Measurements from ENCODE around the gene ATP13A1. TPM values are rescaled to one million over a fixed set of nuclear protein-coding genes. Genes with fewer than 3 reads are reported as not detected.
"Not testable (repeated sequence)": the region's sequence is repeated elsewhere in the genome, so short reads cannot be mapped to it uniquely, and the experiment has no call there.

The ATP13A1 gene
- total RNA-seq, 2 donors from 2014 or later: 38.7 to 570 TPM

- TF ChIP-seq POLR2A (IDR thresholded peaks at IDR 0.05) (no peak), CTCF (IDR thresholded peaks at IDR 0.05) (no peak)
- H3K4me1 ChIP-seq: peaks cover 9% of the 10 kb centered on the region
- no peaks in the 10 kb centered on the region for H3K36me3 ChIP-seq (replicated peaks in 1 of 2; ENCODE audit: insufficient read depth in 1 of 2, low read depth in 2 of 2)
- intact Hi-C loops (cut with DNase I): no loop called here
- H3K9me3 ChIP-seq: no peaks in the 10 kb centered on the region
- H3K27me3 ChIP-seq: no peaks in the 10 kb centered on the region
- DNase-seq (no peak), ATAC-seq (no peak)
- no peak overlapping the region for H3K27ac ChIP-seq
- WGBS, 2 donors: 77 to 84% methylated on average over 4 of the region's 4 CpGs
- H3K4me3 ChIP-seq: no peak overlapping the region
These were observed 50.0 kb downstream of the ATP13A1 start for GRCh38 chr19:19613506-19613905.

- Histone ChIP-seq H3K36me3 (replicated peaks in 1 of 2; ENCODE audit: insufficient read depth in 1 of 2, low read depth in 2 of 2) (no peaks in the 10 kb centered on the region), H3K9me3 (no peaks in the 10 kb centered on the region), H3K27ac (no peak overlapping the region), H3K4me1 (no peaks in the 10 kb centered on the region), H3K27me3 (no peaks in the 10 kb centered on the region), H3K4me3 (no peak overlapping the region)
- no peak for ATAC-seq
- intact Hi-C loops (cut with DNase I): no loop called here
- TF ChIP-seq POLR2A (IDR thresholded peaks at IDR 0.05) (no peak), CTCF (IDR thresholded peaks at IDR 0.05) (no peak)
- 75 to 79% methylated on average over 10 of the region's 10 CpGs for WGBS, 2 donors
- DNase-seq: no peak
These were observed 52.9 kb downstream of the ATP13A1 start for GRCh38 chr19:19610376-19611202.

GRCh38 chr19:19606686-19607085 lies 56.8 kb downstream of the ATP13A1 start:
- H3K27me3 ChIP-seq; intact Hi-C loops (cut with DNase I); H3K4me1 ChIP-seq; H3K27ac ChIP-seq; H3K36me3 ChIP-seq (replicated peaks in 1 of 2; ENCODE audit: insufficient read depth in 1 of 2, low read depth in 2 of 2); ATAC-seq; DNase-seq; H3K9me3 ChIP-seq; H3K4me3 ChIP-seq: not testable (repeated sequence)
- WGBS, 2 donors: 87 to 91% methylated on average over 8 of the region's 8 CpGs

- TF ChIP-seq POLR2A (IDR thresholded peaks at IDR 0.05) (no peak), CTCF (IDR thresholded peaks at IDR 0.05) (no peak)
- intact Hi-C loops (cut with DNase I): no loop called here
- Histone ChIP-seq H3K4me3 (no peak overlapping the region), H3K27ac (no peak overlapping the region), H3K9me3 (no peaks in the 10 kb centered on the region), H3K27me3 (no peaks in the 10 kb centered on the region), H3K4me1 (no peaks in the 10 kb centered on the region), H3K36me3 (replicated peaks in 1 of 2; ENCODE audit: insufficient read depth in 1 of 2, low read depth in 2 of 2) (no peaks in the 10 kb centered on the region)
- 93 to 100% methylated on average over 1 of the region's 1 CpG for WGBS, 2 donors
- ATAC-seq (no peak), DNase-seq (no peak)
These were observed 57.5 kb downstream of the ATP13A1 start for GRCh38 chr19:19606021-19606420.

- no peaks in the 10 kb centered on the region for H3K36me3 ChIP-seq (replicated peaks in 1 of 2; ENCODE audit: insufficient read depth in 1 of 2, low read depth in 2 of 2)
- 72 to 80% methylated on average over 3 of the region's 3 CpGs for WGBS, 2 donors
- no peak for ATAC-seq
- intact Hi-C loops (cut with DNase I): no loop called here
- no peak for DNase-seq
- H3K27me3 ChIP-seq: no peaks in the 10 kb centered on the region
- no peak overlapping the region for H3K27ac ChIP-seq
- H3K4me1 ChIP-seq: no peaks in the 10 kb centered on the region
- no peak overlapping the region for H3K4me3 ChIP-seq
- TF ChIP-seq CTCF (IDR thresholded peaks at IDR 0.05) (no peak), POLR2A (IDR thresholded peaks at IDR 0.05) (no peak)
- H3K9me3 ChIP-seq: no peaks in the 10 kb centered on the region
These were observed 60.7 kb downstream of the ATP13A1 start for GRCh38 chr19:19602713-19603324.

Data from body of pancreas (tissue), 4 donors.